HG03342 (cell line): ENCODE measurements around the gene RNASEH1.
A peak's percentile ranks its signal among the peaks of the same experiment; 100 is the strongest.
"Not testable (repeated sequence)": the region's sequence is repeated elsewhere in the genome, so short reads cannot be mapped to it uniquely, and the experiment has no call there.

Experiments used
- ATAC-seq: cut with Tn5 transposase; IDR thresholded peaks from one replicate; pipeline ENCODE4 v1.9.1; 2021; ENCODE audit warnings: mild to moderate bottlenecking, moderate library complexity; ENCODE audit not compliant: unreplicated experiment

The RNASEH1 gene

DNA sequence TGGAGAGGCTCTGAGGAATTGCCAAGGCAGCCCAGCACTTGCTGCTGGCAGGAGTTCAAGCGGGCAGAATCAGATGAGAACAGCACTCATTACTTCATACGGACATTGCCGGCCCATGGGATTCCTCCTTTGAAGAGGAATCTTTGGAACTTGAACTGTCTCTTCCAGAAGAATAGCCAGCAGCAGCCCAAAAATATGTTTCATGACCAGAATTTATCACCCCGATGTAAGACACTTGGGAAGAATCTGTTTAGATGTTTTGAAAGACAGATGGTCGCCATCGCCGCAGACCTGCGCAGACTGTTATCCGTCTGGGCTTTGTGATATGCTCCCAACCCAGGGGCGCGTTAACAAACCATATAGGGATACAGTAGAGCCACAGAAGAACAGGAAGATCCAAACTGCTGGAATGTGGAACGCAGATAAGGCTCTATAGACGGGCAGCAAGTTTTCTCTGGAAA is 35.1 kb downstream of the RNASEH1 start:
- no peak for ATAC-seq

- no peak for ATAC-seq
Measured at GRCh38 chr2:3520591-3520990, 37.5 kb downstream of the RNASEH1 start.

GRCh38 chr2:3519255-3520205 is 38.6 kb downstream of the RNASEH1 start, which contains the start of gene ADI1:
Gene ADI1, minus strand, starts transcription at chr2:3519531. Its CDS starts 44 bp downstream, at chr2:3519487.
- peak; percentile 54 for ATAC-seq

DNA sequence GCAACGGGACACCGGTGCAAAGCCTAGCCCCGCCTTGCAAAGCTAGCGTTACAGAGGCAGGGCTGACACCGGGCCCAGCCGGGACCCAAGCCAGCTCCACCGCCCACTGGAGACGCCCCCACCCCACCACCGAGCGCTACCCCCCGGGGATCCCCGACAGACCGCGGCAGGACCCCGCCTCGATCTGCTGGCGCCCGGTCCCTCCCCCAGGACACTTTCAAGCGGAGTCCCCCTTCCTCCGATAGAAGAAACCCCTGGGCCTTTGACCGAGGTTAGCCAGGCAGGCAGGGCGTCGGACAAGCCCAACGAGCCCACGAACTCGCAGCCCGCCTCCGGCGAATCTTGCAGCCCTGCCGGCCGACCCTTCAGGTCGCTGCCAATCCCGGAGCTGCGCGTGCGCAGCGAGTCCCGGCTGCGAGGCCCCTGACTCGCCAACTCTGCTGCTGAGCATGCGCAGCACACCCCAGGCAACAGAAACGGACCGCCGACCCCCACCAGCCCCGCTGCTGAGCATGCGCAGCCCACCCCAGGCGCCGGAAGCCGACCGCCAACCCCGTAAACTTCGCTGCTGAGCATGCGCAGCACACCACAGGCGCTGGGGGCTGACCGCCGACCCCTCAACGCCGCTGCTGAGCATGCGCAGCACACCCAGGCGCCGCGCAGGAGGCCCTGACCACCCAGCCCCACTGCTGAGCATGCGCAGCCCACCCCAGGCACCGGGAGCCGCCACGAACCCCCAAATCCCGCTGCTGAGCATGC is 39.5 kb downstream of the RNASEH1 start:
- ATAC-seq = peak; percentile 84

GRCh38 chr2:3517948-3518495 is 40.1 kb downstream of the RNASEH1 start:
- ATAC-seq = no peak

DNA sequence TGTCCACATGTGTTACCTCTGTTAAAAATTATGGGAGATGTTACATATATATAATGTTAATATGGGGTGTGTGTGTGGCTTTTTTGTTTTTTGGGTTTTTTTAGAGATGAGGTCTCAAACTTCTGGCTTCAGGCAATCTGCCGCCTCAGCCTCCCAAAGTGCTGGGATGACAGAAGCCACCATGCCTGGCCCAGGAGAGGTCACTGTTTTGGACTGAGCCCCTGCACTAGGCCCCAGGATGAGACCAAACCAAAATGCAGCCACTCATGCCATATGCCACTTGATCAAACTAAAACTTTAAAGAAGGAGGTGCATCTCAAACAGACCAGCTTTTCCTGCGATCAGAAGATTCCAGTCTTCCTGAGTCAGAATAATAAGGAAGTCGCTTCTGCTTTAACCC is 41.3 kb downstream of the RNASEH1 start:
- ATAC-seq = no peak

DNA sequence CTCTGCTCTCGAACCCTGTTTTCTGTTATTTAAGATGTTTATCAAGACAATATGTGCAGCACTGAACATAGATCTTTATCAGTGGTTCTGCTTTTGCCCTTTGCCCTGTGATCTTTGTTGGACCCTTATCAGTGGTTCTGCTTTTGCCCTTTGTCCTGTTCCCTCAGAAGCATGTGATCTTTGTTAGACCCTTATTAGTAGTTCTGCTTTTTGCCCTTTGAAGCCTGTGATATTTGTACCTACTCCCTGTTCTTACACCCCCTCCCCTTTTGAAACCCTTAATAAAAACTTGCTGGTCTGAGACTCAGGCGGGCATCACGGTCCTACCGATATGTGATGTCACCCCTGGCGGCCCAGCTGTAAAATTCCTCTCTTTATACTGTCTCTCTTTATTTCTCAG is 42.7 kb downstream of the RNASEH1 start:
- ATAC-seq = not testable (repeated sequence)

GRCh38 chr2:3513026-3513810 is 44.9 kb downstream of the RNASEH1 start:
- no peak for ATAC-seq

DNA sequence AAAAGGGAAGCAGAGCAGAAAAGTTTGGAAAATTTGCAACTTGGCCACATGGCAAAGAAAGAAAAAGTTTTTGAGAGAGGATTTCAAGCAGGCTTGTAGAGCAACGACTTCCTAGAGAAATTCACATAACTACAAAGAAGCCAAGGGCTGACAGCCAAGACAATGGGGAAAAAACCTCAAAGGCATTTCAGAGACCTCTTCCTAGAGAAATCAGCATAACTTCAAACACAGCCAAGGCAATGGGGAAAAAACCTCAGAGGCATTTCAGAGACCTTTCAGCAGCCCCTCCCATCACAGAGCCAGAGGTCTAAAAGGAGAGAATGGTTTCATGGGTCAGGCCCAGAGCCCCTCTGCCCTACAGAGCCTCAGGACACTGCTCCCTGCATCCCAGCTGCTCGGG is 46.0 kb downstream of the RNASEH1 start:
- ATAC-seq = no peak

DNA sequence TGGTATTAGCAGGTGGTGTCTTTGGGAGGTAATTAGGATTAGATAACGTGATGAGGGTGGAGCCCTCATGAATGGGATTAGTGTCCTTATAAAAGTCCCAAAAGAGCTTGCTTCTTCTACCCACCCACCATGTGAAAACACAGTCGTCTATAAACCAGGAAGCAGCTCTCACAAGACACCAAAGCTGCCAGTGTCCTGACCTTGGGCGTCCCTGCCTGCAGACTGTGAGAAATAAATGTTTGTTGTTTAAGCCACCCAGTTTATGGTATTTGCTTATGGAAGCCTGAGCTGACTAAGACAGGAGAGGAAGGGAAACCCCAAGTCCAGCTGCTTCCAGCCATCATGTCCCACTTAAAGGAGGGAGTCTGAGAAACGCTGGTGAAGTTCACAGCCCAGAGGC is 52.4 kb downstream of the RNASEH1 start:
- no peak for ATAC-seq

- ATAC-seq = no peak
Measured at GRCh38 chr2:3504741-3505140, 53.4 kb downstream of the RNASEH1 start.

GRCh38 chr2:3503483-3503882 is 54.6 kb downstream of the RNASEH1 start:
- no peak for ATAC-seq

DNA sequence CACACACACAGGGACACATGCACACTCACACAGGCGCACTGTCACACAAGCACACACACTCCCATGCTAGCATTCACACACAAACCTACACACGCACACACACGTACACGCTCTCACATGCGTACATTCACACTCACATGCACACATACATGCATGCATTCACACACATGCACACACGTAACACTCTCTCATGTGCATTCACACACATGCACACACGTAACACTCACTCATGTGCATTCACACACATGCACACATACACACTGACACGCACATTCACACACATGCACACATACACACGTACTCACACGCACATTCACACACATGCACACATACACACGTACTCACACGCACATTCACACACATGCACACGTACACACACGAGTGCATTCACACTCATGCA is 55.1 kb downstream of the RNASEH1 start:
- no peak for ATAC-seq

- ATAC-seq = no peak
Measured at GRCh38 chr2:3500326-3500899, 57.7 kb downstream of the RNASEH1 start.

DNA sequence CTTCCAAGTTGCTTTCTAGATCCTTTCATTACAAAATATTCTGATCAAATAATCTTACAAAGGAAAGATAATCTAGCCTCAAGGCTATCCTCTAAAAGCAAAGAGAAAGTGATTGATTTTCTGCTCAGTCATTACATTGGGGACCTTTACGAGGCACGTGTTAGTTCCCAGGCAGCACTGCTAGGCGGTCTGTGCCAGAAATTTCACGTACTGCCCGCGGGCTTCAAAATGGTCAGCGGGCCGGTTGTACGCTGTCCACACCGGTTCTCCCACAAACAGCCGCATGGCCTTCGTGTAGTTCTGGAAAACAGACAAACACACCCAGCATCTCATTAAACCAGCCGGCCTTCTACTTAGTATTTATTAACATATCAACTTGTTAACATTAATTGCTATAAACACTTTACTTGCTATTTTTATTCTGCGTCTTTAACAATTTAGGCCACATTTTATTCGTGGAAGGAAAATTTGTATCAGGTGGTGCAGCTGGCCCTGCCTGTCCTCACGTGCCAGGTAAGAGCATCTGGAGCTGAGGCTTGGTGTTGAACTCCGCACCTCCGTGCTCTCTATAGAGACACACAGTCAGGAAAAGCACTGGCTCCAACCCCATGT is 59.2 kb downstream of the RNASEH1 start:
- ATAC-seq = no peak

DNA sequence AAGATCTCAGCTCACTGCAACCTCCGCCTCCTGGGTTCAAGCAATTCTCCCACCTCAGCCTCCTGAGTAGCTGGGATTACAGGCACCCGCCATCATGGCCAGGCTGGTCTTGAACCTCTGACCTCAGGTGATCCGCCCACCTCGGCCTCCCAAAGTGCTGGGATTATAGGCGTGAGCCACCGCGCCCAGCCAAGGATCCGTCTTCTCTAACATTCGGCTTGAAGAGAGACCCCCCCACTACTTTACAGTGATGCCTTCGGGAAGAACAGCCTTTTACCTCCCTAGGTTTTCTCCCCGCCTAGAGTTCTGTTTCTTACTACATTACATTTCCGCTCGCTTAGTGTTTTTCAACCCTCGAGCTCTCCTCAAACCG is 61.4 kb downstream of the RNASEH1 start:
- ATAC-seq = not testable (repeated sequence)
